ENCODE data around the gene TYK2. TPM values are rescaled to one million over a fixed set of nuclear protein-coding genes. Genes with fewer than 3 reads are reported as not detected.
"Not testable (repeated sequence)": the region's sequence is repeated elsewhere in the genome, so short reads cannot be mapped to it uniquely, and the experiment has no call there.

TYK2 gene
- total RNA-seq, 1 experiment from 2014 or later = 66.4 TPM

- TF ChIP-seq MYBL2 (CRISPR knock-in tag; IDR thresholded peaks at IDR 0.05) = no peak
These were observed 32.0 kb upstream of the TYK2 start (continued) for GRCh38 chr19:10412257-10412977.

- CTCF ChIA-PET = interaction anchor here (1.2 to 2.4 kb wide), 3 partner anchors 10 to 68 kb away, joined by 4 to 8 read pairs (median 4); no protein-coding TSS in a partner anchor
- ATAC-seq; H3K4me3 Mint-ChIP-seq; DNase-seq (ENCODE audit: low spot score); POLR2A ChIA-PET; H3K27ac Mint-ChIP-seq; H3K9me3 Mint-ChIP-seq; H3K36me3 Mint-ChIP-seq; H3K4me1 Mint-ChIP-seq: not testable (repeated sequence)
- H3K27me3 Mint-ChIP-seq (ENCODE audit: low read depth) = peaks cover 83% of the 10 kb centered on the region
These were observed 30.9 kb upstream of the TYK2 start for GRCh38 chr19:10411224-10411623.

GRCh38 chr19:10408511-10409283, 28.3 kb upstream of the TYK2 start:
- no peak for DNase-seq (ENCODE audit: low spot score)

More at GRCh38 chr19:10408511-10409283, 28.3 kb upstream of the TYK2 start:
- Mint-ChIP-seq H3K36me3 (no peaks in the 10 kb centered on the region), H3K27me3 (ENCODE audit: low read depth) (peaks cover 83% of the 10 kb centered on the region), H3K27ac (no peak overlapping the region), H3K4me3 (no peak overlapping the region), H3K4me1 (peaks cover 5% of the 10 kb centered on the region; the same call in 1 of the 2 replicates), H3K9me3 (no peaks in the 10 kb centered on the region)
- POLR2A ChIA-PET = no interaction called here
- CTCF ChIA-PET = interaction anchor here (1.3 to 8.3 kb wide), 3 partner anchors 8 to 150 kb away, joined by 3 to 229 read pairs (median 5); no protein-coding TSS in a partner anchor
- TF ChIP-seq FOXP4 (CRISPR knock-in tag; IDR thresholded peaks at IDR 0.05) (no peak), CREM (CRISPR knock-in tag; IDR thresholded peaks at IDR 0.05) (no peak), JUN (CRISPR knock-in tag; IDR thresholded peaks at IDR 0.05) (no peak), ZNF532 (CRISPR knock-in tag; IDR thresholded peaks at IDR 0.05; ENCODE audit: borderline replicate concordance) (no peak), ZNF396 (CRISPR knock-in tag; IDR thresholded peaks at IDR 0.05; ENCODE audit: borderline replicate concordance) (no peak), E2F1 (CRISPR knock-in tag; IDR thresholded peaks at IDR 0.05) (no peak), ZNF416 (CRISPR knock-in tag; IDR thresholded peaks at IDR 0.05) (no peak), SMAD4 (CRISPR knock-in tag; IDR thresholded peaks at IDR 0.05) (no peak), FOXJ3 (CRISPR knock-in tag; IDR thresholded peaks at IDR 0.05; ENCODE audit: borderline replicate concordance) (no peak), USF1 (CRISPR knock-in tag; IDR thresholded peaks at IDR 0.05) (no peak), ETV6 (CRISPR knock-in tag; IDR thresholded peaks at IDR 0.05) (no peak)
- ATAC-seq = no peak
